SU-DHL-6 (cell line): ENCODE results near the gene C1QL4.

Experiments
- H2AFZ ChIP-seq: fragments of 200-600 bp; sonication (generic); 2 replicates; pipeline ENCODE4 v1.6.1; 2014; ENCODE audit warnings: low read depth, mild to moderate bottlenecking, moderate library complexity, mixed read lengths, antibody characterized with exemption, low read length; ENCODE audit not compliant: severe bottlenecking
- H3F3A ChIP-seq: fragments of 200-600 bp; shearing (Covaris generic); 2 replicates; pipeline ENCODE4 v1.6.0; 2016; ENCODE audit warnings: antibody characterized with exemption, mild to moderate bottlenecking; ENCODE audit not compliant: insufficient read depth
- H3K27ac ChIP-seq: fragments of 200-600 bp; sonication (generic); 2 replicates; pipeline ENCODE4 v1.5.1; 2016; ENCODE audit warnings: low read depth, mild to moderate bottlenecking, low read length, moderate library complexity, mixed read lengths
- H3K27me3 ChIP-seq: fragments of 200-600 bp; sonication (generic), shearing (Covaris generic); 2 replicates; pipeline ENCODE4 v1.6.0; 2014; ENCODE audit warnings: mild to moderate bottlenecking, low read length
- H3K36me3 ChIP-seq: fragments of 200-600 bp; sonication (generic); 2 replicates; pipeline ENCODE4 v1.6.1; 2014; ENCODE audit warnings: mild to moderate bottlenecking, low read length, mixed read lengths
- H3K4me2 ChIP-seq: fragments of 300-600, 200-600 bp; shearing (Covaris generic), sonication (generic); 2 replicates; pipeline ENCODE4 v1.6.0; 2014; ENCODE audit warnings: low read length, low read depth, mild to moderate bottlenecking; ENCODE audit not compliant: poor library complexity, severe bottlenecking
- H3K4me3 ChIP-seq: fragments of 200-600 bp; sonication (generic); 2 replicates; pipeline ENCODE4 v1.5.1; 2014; ENCODE audit warnings: antibody characterized with exemption, low read length, mild to moderate bottlenecking, mixed read lengths; ENCODE audit not compliant: insufficient read depth, poor library complexity, severe bottlenecking
- H3K79me2 ChIP-seq: fragments of 200-600 bp; sonication (generic); 2 replicates; pipeline ENCODE4 v1.6.1; 2014; ENCODE audit warnings: mild to moderate bottlenecking, low read length, moderate library complexity; ENCODE audit not compliant: insufficient read depth
- H3K9ac ChIP-seq: fragments of 200-600 bp; sonication (generic); 2 replicates; pipeline ENCODE4 v1.7.0; 2014; ENCODE audit warnings: mild to moderate bottlenecking, low read length
- H3K9me2 ChIP-seq: fragments of 200-600 bp; sonication (generic); replicated peaks from 2 replicates; pipeline ENCODE4 v1.6.1; 2014; ENCODE audit warnings: low read length; ENCODE audit not compliant: insufficient read depth
- H3K9me3 ChIP-seq: fragments of 200-600 bp; sonication (generic); 2 replicates; pipeline ENCODE4 v1.6.1; 2014; ENCODE audit warnings: low read length, mixed read lengths; ENCODE audit not compliant: insufficient read depth
- H4K20me1 ChIP-seq: fragments of 200-600 bp; sonication (generic); 2 replicates; pipeline ENCODE4 v1.6.1; 2014; ENCODE audit warnings: low read depth, mild to moderate bottlenecking, antibody characterized with exemption, low read length, moderate library complexity, mixed read lengths
- CTCF ChIP-seq: fragments of 200-600 bp; sonication (generic); IDR thresholded peaks from one replicate; pipeline ENCODE4 v1.5.1; 2017; ENCODE audit warnings: antibody characterized with exemption, mild to moderate bottlenecking, low read length, moderate library complexity; ENCODE audit not compliant: insufficient read depth, poor library complexity, severe bottlenecking
- EZH2phosphoT487 ChIP-seq: fragments of 200-600 bp; sonication (generic), shearing (Covaris generic); conservative IDR thresholded peaks from 2 replicates; pipeline ENCODE4 v1.6.1; 2018; ENCODE audit warnings: mild to moderate bottlenecking, antibody characterized with exemption, low read length, moderate library complexity, mixed read lengths

Gene C1QL4

GRCh38 chr12:49345051-49345824 lies 8.2 kb upstream of the C1QL4 start:
- H3K9me2 ChIP-seq: no peaks in the 10 kb centered on the region
- H3K4me3 ChIP-seq: peak overlapping the region; percentile 19
- H3K27ac ChIP-seq: no peak overlapping the region
- H3K9me3 ChIP-seq: no peaks in the 10 kb centered on the region
- no peak overlapping the region for H2AFZ ChIP-seq
- H3K27me3 ChIP-seq: no peaks in the 10 kb centered on the region
- no peaks in the 10 kb centered on the region for H4K20me1 ChIP-seq
- H3K9ac ChIP-seq: peak overlapping the region; percentile 25; the same call in 1 of the 2 replicates
- no peaks in the 10 kb centered on the region; the same call in 1 of the 2 replicates for H3F3A ChIP-seq
- no peaks in the 10 kb centered on the region for H3K36me3 ChIP-seq
- H3K79me2 ChIP-seq: no peaks in the 10 kb centered on the region
- no peak for TF ChIP-seq EZH2phosphoT487
- TF ChIP-seq CTCF: no peak
- H3K4me2 ChIP-seq: peak overlapping the region; percentile 63

DNA sequence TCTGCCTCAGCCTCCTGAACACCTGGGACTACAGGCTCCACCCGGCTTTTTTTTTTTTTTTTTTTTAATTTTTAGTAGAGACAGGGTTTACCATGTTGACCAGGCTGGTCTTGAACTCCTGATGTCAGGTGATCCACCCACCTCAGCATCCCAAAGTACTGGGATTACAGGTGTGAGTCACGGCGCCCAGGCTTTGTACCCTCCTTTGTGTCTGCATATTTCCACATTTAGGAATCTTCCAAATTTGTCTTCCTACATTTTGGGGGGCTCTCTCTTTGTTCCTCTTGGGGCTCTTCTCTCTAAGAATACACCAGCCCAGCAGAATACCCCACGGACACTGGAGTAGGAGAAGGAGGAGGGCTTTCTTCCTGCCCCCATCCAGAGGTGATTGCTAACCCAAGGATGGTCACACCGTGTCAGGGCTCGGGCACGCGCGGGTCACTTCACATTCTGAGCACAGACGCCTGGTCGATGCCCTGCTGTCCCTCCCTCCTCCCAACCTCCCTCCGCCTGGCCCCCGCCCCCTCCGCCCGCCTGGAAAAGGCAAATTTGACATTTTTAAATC lies 7.6 kb upstream of the C1QL4 start:
- Histone ChIP-seq H3K36me3 (no peaks in the 10 kb centered on the region), H3K4me2 (peak overlapping the region; percentile 26), H3K4me3 (no peak overlapping the region), H3K79me2 (no peaks in the 10 kb centered on the region), H3K9me3 (no peaks in the 10 kb centered on the region), H3K27me3 (no peaks in the 10 kb centered on the region), H3K9me2 (no peaks in the 10 kb centered on the region), H2AFZ (no peak overlapping the region), H4K20me1 (no peaks in the 10 kb centered on the region), H3K9ac (no peak overlapping the region), H3K27ac (no peak overlapping the region), H3F3A (no peaks in the 10 kb centered on the region; the same call in 1 of the 2 replicates)
- TF ChIP-seq CTCF (no peak), EZH2phosphoT487 (no peak)

DNA sequence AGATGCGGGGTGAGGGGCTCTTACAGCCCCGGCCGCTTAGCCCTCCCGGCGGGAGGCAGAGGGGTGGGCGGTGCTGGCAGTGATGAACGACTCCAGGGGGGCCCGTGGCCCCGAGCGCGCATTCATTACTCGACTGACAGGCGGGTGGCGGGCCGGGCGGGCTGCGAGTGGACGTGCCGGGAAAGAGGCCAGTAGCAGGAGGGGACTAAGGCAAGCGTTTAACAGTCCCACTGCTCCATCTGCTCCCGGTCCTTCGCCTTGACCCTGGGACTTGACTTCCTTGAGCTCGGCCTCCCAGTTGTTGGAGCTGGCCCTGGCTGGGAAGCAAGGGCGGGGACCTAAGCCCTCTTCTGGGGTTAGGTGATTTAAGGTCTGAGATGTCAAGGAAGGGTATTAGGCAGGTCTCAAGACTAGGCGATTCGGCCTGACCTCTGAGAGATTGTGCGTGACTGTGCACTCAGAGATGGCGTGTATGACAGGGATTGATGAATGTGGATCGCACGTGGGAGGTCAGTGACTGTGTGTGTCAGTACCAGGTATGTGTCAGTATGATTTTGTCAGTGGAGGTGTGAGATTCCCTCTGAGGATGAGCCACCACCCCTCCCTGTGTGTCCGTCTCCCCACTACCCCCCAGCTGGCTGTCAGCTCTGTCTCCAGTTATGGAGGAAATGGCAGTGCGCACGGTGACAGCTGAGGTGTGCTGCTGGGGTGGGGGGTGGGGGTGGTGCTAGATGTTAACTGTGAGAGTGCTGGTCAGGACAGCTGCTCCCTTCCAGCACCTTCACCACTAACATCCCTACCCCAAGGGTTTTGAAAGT lies 6.1 kb upstream of the C1QL4 start:
- TF ChIP-seq EZH2phosphoT487: no peak
- H3K27me3 ChIP-seq: no peaks in the 10 kb centered on the region
- no peaks in the 10 kb centered on the region; the same call in 1 of the 2 replicates for H3F3A ChIP-seq
- no peak overlapping the region for H3K27ac ChIP-seq
- H3K9ac ChIP-seq: no peak overlapping the region
- no peaks in the 10 kb centered on the region for H4K20me1 ChIP-seq
- no peaks in the 10 kb centered on the region for H3K9me3 ChIP-seq
- H3K4me2 ChIP-seq: peak overlapping the region; percentile 29
- no peak overlapping the region for H3K4me3 ChIP-seq
- H3K36me3 ChIP-seq: no peaks in the 10 kb centered on the region
- no peaks in the 10 kb centered on the region for H3K79me2 ChIP-seq
- no peak overlapping the region for H2AFZ ChIP-seq
- H3K9me2 ChIP-seq: no peaks in the 10 kb centered on the region
